K562 (cell line): Measurements from ENCODE around the gene KLK10. TPM values are rescaled to one million over a fixed set of nuclear protein-coding genes. Genes with fewer than 3 reads are reported as not detected.

Experiments
- CXXC5 ChIP-seq: fragments of 250-450 bp; sonication (Bioruptor Pico); IDR thresholded peaks from 2 replicates; pipeline ENCODE4 v1.8.0; 2022; ENCODE audit warnings: inconsistent platforms, mild to moderate bottlenecking, moderate library complexity
- DNMT1 ChIP-seq: fragments of 450-650 bp; IDR thresholded peaks from 2 replicates; pipeline ENCODE4 v1.6.1; 2016; ENCODE audit warnings: antibody characterized with exemption, mild to moderate bottlenecking
- HBP1 ChIP-seq: fragments of 450-650 bp; formaldehyde crosslinking; IDR thresholded peaks from 2 replicates; pipeline ENCODE4 v1.4.0; 2022; ENCODE audit warnings: missing genetic modification characterization
- HDAC8 ChIP-seq: fragments of 450-650 bp; IDR thresholded peaks from 2 replicates; pipeline ENCODE4 v1.6.1; 2016; ENCODE audit warnings: mild to moderate bottlenecking, missing genetic modification characterization, moderate library complexity, missing compliant biosample characterization
- MTF1 ChIP-seq: fragments of 250-450 bp; sonication (Bioruptor Pico); IDR thresholded peaks from 2 replicates; pipeline ENCODE4 v1.9.0; 2021; ENCODE audit warnings: moderate library complexity, mild to moderate bottlenecking, inconsistent platforms, borderline replicate concordance
- NR4A1 ChIP-seq, 2 experiments: fragments of 250-450 bp in 1 of 2; fragments of 450-650 bp in 1 of 2; sonication (Bioruptor Pico) in 1 of 2; IDR thresholded peaks; 2 replicates each; pipeline versions ENCODE4 v1.4.0 to v1.6.1; 2016 to 2020; ENCODE audit warnings: mild to moderate bottlenecking in 2 of 2, missing compliant biosample characterization in 1 of 2, missing genetic modification characterization in 1 of 2, moderate library complexity in 1 of 2
- SP2 ChIP-seq: IDR thresholded peaks from 2 replicates; pipeline ENCODE4 v1.6.1; 2011; ENCODE audit warnings: mild to moderate bottlenecking, low read depth, low read length, moderate library complexity; ENCODE audit not compliant: poor library complexity, severe bottlenecking; ENCODE audit errors: extremely low read depth
- SPI1 ChIP-seq: IDR thresholded peaks from 2 replicates; pipeline ENCODE4 v1.6.1; 2011; ENCODE audit warnings: low read depth, low read length, control low read depth, borderline replicate concordance
- ZBTB17 ChIP-seq: fragments of 450-650 bp; formaldehyde crosslinking; IDR thresholded peaks from 2 replicates; pipeline ENCODE4 v1.4.0; 2020; ENCODE audit warnings: mild to moderate bottlenecking
- ZNF253 ChIP-seq: fragments of 250-450 bp; sonication (Bioruptor Pico); conservative IDR thresholded peaks from 2 replicates; pipeline ENCODE4 v1.6.1; 2021; ENCODE audit warnings: mild to moderate bottlenecking
- ZNF668 ChIP-seq: fragments of 250-450 bp; sonication (Bioruptor Pico); IDR thresholded peaks from 2 replicates; pipeline ENCODE4 v1.8.0; 2022; ENCODE audit warnings: mild to moderate bottlenecking, inconsistent platforms
- polyA plus RNA-seq, 8 experiments: library from polyadenylated mRNA; depleted of rRNA in 4 of 8; stranded (reverse) in 5 of 8; unstranded in 3 of 8; fragments of >200 nt; fragmentation: Nextera tagmentation in 2 of 8; fragmentation: Illumina TruSeq in 1 of 8; extraction: Ambion mirVana in 2 of 8; extraction: Trizol in 1 of 8; gene quantifications; 2 replicates each; pipeline versions ENCODE4 v1.2.1 to v1.2.3, GENCODE V29; 2011 to 2014; ENCODE audit warnings: inconsistent platforms in 1 of 8, missing spikeins in 1 of 8
- total RNA-seq, 7 experiments: library from RNA; depleted of rRNA in 6 of 7; stranded (reverse); fragments of >200 nt in 6 of 7; fragmentation: Illumina TruSeq in 2 of 7; extraction: Trizol in 2 of 7; gene quantifications; 2 replicates each; pipeline versions ENCODE4 v1.2.1 to v1.2.3, GENCODE V29; 2011 to 2021; ENCODE audit warnings: low replicate concordance in 1 of 7

KLK10 gene
- total and polyA plus RNA-seq, 9 of the 15 experiments (the other 6 are each of a cell fraction or from before 2014, with no cell fraction given): 0.11 TPM; not detected in 8

GRCh38 chr19:51064534-51065220 lies 45.2 kb upstream of the KLK10 start, which contains the start of gene KLK13 (continued):
- TF ChIP-seq ZBTB17 (CRISPR knock-in tag) (no peak), DNMT1 (no peak), HDAC8 (tag) (no peak), NR4A1 (CRISPR knock-in tag; IDR thresholded peaks at IDR 0.05) (no peak), NR4A1 (tag; IDR thresholded peaks at IDR 0.05) (no peak), MTF1 (CRISPR knock-in tag) (no peak), SPI1 (no peak), SP2 (no peak), CXXC5 (CRISPR knock-in tag) (0 out of 2 replicates have a peak, but pooled peaks have one; percentile 19), ZNF253 (CRISPR knock-in tag) (no peak), HBP1 (no peak), ZNF668 (CRISPR knock-in tag) (no peak)
